Fibroblast of gingiva (primary cell): ENCODE results near the gene PCSK6.
A peak's percentile ranks its signal among the peaks of the same experiment; 100 is the strongest.
"Not testable (repeated sequence)": the region's sequence is repeated elsewhere in the genome, so short reads cannot be mapped to it uniquely, and the experiment has no call there.

Experiments
- DNase-seq: peaks from one replicate; pipeline ENCODE4 v3.0.0-alpha.2; 2011; ENCODE audit warnings: low read depth

Gene PCSK6

DNA sequence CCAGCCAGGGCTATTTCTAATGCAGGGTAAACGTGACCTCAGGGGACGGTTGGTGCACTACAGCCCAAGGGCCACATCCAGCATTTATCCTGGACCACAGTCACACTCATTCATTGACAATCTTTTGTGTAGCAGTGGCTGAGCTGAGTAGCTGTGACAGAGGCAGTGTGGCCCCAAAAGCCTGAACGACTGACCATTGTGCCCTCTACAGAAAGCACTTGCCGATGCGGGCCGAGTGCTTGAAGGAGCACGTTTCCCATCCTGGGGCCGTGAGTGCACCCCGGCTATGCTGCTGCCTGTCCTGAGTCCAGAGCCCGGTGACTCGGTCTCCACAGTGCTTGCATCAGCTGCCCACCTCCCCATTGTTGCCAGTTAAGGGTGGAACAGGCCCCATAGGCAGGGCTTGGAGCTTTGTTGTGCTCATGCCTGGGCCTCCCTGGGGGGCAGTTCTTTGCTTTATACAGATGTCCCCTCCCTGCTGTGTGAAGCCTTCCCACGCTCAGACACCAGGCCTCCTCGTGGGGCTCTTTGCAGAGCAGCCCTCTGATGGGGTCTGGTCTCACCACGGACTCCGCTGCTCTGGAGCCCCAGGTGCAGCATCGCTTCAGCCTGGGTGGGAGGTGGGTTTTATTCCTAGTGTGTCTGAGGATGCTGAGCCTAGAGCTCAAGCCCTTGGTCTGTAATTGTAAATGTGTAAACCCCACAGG lies 181.5 kb downstream of the PCSK6 start:
- no peak for DNase-seq

DNA sequence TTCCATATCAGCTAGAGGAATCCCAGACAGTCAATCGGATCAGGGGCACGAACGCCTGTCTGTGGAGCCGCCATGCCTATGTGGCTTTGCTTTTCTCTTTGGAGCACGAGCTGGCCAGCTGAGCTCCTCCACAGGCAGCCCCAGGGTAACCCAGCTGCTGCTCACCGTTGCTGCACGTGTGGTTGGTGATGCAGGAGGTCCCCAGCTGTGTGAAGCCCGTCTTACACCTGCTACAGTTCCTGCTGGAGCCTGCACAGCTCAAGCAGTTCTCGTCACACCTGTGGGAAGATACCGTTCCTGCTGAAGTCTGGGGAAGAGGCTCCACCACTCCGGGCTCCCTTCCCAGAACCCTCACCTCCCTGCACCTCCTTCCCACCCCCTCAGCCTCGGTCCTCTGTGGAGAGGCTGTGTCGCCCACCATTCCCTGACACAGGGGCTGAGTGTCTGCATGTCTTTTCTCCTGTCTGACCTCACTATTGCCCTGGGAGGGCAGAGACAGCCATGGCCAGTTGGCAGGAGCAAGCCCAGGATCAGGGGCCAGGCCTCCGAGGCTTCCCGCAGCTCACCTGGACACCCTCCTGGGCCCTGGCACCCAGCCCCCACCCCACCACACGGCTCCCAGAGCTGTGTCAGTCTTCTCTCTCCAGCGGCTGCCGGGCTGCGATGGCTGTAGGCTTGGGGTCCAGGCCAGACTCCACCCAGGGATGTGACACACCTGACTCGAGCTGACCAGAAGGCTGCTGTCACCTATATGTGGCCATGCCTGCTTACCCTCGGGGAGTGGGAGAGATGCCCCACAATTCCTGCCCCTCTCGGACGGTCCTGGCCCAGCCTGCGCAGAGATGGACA lies 182.2 kb downstream of the PCSK6 start:
- DNase-seq: no peak

DNA sequence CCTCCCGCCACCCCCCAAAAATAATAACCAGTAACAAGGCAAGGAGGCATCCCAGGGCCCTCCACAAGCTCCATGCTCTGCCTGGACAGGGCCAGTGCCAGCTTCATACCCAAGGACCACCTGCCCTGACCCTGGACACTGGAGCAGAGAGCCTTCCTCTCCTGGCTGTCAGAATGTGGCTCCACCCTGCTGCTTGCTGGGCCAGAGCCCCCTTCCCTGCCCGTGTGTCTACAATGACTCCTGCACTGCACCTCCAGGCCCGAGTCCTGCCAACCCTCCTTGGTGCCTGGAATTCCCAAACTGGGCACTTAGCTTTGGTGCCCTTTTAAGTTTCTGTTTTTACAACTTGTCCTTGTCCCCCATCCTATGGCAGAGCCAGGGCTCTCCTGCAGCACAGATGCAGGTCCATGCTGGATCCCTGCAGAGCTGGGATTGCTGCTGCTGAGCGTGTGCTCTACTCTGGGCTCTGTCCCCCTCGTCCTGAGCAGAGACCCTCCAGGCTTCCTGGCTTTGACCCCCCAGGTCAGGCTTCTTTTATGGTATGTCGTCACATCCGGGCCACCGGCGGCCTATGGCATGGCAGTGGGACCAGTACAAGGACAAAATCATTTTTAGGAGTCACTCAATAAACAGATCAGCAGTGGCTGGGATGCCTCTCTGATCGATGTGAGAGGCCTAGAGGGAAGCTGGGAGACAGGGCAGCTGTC lies 183.0 kb downstream of the PCSK6 start:
- no peak for DNase-seq

DNA sequence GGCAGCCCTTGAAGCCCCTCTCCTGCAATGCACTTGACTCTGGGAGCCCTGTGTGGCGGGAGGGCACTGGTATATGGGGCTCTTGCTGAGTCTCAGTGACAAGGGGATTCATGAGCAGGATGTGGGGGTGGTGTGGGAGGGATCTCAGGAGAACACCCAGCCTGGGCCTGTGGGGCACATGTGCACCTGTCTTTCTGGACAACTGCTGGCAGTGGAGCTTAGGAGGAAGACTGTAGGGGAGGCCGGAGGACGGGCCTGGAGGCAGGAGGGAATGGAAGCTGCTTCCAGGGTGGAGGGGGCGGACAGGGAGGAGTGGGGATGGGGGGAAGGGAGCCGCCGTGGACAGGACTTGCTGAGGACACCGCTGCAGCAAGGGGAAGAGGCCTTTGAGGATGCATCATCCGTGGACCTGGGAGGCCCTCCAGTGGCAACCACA lies 183.7 kb downstream of the PCSK6 start:
- DNase-seq: no peak

DNA sequence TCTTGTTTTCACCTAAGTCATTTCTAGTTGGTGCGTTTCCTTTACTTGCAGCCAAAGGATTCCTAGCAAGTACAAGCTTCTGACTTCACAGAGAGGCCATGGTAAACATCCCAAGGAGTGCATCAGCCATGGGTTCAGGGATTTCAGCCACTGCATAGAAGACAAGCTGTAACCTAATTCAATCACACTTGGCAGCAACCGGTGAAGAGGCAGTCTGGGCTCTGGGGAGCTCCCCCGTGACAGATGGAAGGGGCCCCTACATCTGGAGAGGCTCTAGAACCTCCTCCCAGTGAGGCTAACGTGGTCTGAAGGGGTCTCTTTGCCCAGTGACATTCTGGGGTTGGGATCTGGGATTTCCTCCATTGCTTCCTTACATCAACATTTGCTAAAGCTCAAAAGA lies 186.1 kb downstream of the PCSK6 start:
- no peak for DNase-seq

DNA sequence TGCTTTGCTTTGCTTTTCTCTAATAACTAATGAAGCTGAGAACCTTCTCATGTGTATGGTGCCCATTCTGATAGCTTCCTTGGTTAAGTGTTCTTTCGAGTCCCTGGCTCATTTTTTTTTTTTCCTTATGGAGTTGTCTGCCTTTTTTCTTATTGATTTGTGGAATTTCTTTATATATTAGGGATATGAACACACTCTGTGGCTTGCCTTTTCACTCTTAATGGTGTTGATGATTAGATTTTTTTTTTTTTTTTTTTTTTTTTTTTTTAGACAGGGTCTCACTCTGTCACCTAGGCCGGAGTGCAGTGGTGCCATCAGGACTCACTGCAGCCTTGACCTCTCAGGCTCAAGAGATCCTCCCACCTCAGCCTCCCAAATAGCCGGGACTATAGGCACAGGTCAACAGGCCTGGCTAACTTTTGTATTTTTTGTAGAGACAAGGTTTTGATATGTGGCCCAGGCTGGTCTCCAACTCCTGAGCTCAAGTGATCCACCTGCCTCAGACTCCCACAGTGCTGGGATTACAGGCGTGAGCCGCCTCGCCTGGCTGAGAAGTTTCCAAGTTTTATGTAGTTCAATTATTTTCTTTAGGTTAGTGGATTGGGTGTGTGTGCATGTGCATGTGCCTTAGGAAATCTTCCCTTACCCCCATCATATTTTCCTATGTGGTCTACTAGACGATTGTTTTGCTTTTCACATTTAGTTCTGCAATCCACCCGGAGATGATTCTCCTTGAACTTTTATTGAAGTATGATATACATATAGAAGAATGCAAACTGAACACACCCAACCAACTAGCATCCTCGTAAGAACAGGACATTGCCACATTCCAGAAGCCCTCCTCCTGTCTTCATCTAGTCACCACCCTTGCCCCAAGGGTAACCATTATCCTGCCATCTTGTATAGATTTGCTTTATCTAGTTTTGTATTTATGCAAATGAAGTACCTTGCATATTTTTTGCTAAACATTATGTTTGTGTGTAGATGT lies 192.8 kb downstream of the PCSK6 start:
- DNase-seq: peak; percentile 44

DNA sequence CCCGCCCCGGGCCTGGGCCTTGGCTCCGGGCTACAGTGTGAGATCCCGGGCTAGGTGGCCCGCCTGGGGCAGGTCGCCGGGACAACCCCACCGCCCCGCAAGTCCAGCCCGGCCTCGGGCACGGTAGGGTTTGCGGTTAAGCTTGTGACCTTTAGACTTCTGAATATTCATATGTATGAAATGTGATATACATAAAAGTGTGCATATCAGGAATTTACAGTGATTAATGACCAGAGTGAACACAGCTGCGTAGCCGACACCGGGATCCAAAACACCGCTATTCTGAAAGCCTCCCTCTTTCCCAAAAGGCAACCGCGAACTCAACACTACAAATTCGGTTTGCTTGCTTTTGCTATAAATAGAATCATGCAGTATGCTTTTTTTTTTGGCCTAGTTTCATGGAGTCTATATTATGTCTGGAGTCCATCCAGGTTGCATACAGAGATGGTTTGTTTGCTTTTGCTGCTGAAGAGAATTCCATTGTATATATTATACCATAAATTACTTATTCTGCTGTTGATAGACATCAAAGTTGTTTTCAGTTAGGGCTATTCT lies 193.8 kb downstream of the PCSK6 start:
- no peak for DNase-seq

DNA sequence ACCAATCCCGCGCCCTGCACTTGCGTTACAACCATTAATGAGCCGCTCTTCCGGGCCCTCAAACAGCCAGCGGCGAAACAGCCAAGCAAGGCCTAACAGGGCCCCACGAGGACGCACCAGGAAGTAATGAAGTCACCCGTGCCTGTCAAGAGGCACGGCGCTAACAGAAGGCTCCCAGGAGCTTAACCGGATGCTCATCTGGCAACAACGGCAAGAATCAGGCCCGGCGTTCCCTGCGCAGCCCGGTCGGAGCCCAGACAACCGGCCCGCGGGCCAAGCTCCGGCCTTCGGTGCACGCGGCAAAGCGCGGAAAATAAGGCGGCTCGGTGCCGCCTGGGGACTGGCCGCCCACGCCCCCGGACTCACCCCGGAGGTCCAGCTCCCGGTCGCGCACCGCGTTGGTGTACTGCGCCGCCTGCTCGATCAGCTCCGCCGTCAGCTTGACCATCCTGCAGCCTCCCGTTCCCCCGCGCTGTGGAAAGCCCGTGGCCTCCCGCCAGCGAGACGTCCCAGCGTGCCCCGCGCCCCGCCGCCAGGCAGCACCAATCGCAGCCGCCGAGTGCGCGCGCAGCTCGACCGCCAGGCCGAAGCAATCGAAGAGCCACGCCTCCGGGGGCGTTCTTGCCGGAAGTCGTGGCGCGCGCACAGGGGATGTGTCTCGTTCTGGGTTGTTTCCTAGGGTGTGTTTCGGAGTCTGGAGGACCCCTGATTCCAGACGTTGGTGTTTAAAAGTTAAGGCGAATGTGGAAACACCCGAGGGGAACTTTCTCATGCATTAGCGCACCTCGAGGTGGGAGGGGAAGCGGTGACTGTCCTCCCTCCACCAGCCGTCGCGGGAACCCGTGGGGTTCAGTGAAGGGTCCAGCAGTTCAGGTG lies 194.5 kb downstream of the PCSK6 start, which contains the start of gene SNRPA1:
Gene SNRPA1, minus strand, starts transcription at position 518 of the 876 bp plus-strand sequence. Its CDS starts 70 bp downstream, at position 448.
- peak; percentile 97 for DNase-seq

DNA sequence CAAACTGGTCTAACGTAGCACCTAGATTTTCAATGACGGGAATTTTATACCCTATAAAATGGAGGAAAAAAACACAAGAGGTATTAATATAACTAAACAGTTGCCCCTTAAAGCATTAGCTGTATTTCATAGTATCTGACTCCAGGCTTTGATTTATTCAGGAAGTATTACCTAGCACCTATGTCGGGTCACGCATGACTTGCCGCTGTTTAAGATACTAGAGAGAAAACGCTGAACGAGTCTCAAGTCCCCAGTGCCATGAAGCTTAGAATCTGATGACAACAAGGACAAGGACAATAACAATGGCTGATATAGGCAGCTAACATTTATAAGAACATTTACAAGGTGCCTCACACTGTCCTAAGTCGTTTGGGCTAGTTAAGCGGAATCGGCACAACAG lies 196.4 kb downstream of the PCSK6 start:
- no peak for DNase-seq

DNA sequence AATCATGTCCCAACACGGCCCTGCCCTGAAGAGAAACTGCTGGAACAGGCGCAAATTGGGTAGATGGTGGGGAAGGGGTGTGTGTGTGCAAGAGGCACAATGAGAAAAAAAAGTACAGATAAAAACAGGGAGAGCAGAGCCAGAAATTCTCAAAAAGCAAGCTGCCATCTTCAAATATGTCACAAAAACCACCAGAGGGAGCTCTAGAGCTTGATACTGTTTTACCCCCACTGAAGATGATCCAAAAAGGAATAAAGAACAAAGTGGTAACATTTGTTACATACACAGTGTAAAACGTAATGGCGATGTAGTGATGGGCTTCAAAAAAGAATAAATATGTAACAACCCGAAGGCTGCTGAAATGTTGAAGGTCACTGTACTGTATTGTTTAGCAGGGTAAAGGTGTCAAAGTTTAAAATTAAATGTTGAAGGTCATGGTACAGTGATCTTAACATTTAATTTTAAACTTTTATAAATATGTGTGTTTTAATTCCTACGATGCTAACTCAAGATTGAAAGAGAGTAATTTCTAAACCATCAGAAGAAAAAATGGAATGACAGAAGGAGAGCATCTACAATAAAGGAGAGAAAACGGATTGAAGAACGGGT lies 200.5 kb downstream of the PCSK6 start:
- DNase-seq: peak; percentile 46

DNA sequence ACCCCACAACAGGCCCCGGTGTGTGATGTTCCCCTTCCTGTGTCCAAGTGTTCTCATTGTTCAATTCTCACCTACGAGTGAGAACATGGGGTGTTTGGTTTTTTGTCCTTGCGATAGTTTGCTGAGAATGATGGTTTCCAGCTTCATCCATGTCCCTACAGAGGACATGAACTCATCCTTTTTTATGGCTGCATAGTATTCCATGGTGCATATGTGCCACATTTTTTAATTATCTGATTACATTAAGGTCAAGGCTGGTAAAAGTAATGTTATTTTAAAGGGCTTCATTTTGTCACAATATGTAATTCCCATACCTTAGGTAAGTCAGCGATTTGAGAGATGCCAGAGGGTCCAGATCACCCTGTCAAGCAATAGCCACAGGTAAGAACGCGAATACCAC lies 202.2 kb downstream of the PCSK6 start:
- not testable (repeated sequence) for DNase-seq

DNA sequence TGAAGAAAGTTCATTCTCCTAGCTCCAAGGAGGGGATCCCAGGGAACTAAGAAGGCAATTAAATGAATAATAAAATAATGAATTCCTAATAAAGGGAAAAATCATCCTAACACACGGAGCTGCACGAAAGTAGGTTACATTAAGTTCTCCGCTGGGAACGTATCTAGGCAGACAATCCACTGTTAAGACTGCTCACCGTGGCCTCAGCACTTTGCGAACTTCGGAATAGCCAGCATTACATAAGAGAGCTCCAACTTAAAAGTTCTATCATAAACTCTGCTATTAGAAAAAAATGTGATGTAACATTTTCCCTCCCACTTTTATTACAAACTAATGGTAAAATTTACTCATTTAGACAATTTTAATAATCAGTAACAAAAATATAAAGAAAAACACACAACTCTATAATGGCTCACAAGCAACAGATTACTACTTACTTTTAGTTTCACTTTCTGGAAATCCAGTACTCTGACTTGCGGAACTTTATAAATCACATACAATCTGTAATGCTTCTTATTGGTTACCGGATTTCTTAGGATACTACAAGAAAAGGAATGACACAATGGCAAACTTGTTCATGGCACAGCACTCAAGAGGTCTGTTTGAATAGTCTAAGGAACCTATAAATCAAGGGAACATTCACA lies 202.9 kb downstream of the PCSK6 start:
- no peak for DNase-seq

DNA sequence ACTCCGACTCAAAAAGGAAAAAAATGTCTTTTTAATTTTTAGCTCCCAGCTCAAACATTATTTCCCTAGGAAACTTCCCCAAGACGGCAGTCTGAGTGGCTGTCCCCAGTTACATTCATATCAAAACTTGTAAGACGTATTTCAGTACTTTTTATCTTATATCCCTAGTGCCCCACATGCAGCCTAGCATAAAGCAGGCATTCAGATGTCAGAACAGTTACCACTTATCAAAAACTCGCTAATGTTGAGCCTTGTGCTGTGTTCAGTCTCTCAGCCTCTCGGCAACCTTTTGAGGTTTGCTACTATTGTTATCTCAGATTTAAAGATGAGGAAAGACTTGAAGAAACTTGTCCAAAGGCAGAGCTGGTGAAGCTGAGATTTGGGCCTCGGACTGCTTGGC lies 205.6 kb downstream of the PCSK6 start:
- no peak for DNase-seq

DNA sequence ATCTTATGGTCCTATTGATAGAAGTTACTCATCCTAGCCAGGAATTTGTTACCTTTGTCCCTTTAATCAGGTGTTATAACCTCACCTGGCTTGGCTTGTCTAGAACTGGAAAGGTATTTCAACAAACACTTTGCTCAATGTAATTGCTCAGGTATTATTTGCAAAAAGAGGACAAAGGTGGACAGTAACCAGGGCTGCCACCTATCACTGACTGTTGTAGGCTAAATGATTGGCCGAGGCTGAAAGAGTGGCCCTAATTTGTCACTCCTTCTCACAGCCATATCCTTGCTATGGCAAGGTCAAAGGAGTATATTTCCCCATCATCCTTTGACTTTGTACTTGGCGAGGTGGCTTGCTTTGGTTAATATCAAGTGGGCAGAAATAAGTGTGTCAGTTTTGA lies 209.5 kb downstream of the PCSK6 start:
- no peak for DNase-seq

DNA sequence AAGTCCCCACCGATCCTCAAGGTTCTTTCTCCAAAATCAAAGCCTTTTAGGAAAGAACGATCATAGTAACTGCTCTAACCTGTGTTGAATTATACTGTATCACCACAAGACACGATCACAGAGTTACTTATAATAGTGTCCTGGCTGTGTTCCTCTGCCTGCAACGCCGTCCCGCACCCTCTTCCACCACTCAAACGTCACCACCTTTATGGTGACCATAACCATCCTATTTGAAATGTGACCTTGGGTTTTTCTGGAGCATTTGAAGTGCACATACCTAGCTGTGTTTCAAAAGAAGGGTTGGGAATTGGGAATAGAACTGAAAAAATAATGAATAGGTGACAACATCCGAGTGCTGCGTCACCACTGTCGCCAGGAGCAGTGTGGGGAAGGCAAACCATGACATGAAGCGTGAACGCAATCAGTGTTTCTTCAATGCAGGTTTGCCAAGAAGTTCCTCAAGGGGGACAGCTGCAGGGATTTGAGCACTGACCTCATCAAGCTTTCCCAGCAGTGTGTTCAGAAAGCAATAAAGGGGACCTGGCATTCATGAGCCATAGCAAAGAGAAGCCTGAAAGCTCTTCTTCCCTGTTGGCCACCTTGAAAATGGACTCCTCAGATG lies 211.5 kb downstream of the PCSK6 start:
- no peak for DNase-seq

DNA sequence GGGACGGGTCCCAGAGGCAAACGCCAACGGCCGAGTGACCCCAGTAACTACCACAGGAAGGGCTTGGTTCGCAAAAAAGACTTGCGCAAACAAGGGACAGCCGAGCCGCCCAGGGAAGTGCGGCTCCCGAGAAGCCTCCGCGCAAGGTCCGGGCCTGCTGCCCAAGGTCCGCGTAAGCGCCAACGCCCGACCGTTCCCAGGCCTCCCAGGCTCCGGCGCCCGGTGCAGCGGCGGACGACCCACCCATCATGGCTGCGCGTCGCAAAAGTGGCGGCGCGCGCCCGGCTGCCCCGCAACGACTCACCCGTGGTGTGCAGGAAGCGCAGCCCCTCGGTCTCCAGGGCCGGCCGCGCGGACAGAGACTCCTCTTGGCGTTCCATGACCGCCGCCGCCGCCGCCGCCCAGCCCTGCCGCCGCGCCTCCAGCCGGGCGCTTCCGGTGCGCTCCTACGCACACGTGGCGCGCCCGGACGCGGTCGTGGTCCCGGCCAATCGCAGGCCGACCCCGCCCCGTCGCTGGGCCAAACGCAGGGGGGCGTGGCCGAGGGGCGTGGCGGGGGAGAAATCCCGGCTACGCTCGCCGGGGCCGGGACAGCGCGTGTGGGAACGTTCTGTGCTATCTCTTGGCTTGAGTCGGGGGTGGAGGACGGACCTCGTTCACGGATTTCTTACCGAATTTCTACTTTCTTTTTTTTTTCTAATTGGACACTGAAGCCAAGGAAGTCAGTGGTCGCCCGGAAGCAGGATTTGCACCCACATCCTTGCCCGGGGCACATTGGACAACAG lies 212.3 kb downstream of the PCSK6 start, which contains the start of gene SELENOS:
Gene SELENOS, minus strand, starts transcription at position 448 of the 785 bp plus-strand sequence. Its CDS starts 68 bp downstream, at position 380.
- peak; percentile 90 for DNase-seq

DNA sequence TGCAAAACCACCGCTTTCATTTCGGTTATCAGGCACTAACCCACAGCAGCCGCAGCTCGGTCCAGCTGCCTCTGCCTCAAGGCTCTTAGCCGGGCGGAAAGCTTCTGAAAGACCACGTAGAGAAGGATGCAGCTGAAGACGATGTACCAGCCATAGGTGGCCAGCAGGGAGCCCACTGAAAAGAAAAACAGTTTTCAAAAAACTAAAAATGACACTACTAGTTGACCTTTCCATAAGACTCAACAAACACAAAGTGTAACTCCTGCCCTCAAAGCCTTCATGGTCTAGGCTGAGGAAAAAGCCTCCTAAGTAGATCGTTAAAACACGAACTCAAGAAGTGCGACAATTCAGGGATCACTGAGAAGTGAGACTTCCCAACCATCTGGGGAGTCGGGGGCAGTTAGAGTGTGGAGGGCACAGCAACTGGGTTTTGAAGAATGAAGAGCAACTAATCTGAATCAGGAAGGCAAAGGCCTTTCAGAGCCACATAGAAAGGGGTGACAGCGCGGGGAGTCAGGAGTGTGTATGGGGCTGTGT lies 212.9 kb downstream of the PCSK6 start:
- no peak for DNase-seq
